Vagina (tissue), 2 donors: ENCODE measurements around the gene ZNF827.

Experiments
- CTCF ChIP-seq, 3 experiments: fragments of 450-650 bp in 2 of 3; fragments of 200-600 bp in 1 of 3; sonication (generic) in 1 of 3; IDR thresholded peaks; one replicate each; pipeline ENCODE4 v1.5.1; 2017 to 2019; ENCODE audit warnings: antibody characterized with exemption in 3 of 3, mild to moderate bottlenecking in 2 of 3, moderate library complexity in 2 of 3
- POLR2A ChIP-seq, 2 donors: fragments of 450-650 bp; IDR thresholded peaks; one replicate each; pipeline ENCODE4 v1.6.1; 2017; ENCODE audit warnings: antibody characterized with exemption in 2 of 2, mild to moderate bottlenecking in 2 of 2, moderate library complexity in 2 of 2

GRCh38 chr4:145885666-145886065 is 53.0 kb downstream of the ZNF827 start:
- no peak for TF ChIP-seq CTCF (IDR thresholded peaks at IDR 0.05)
- TF ChIP-seq POLR2A (IDR thresholded peaks at IDR 0.05) = no peak
